HG03565 (cell line): ENCODE data around the gene SPINT3.
"Not testable (repeated sequence)": the region's sequence is repeated elsewhere in the genome, so short reads cannot be mapped to it uniquely, and the experiment has no call there.

Source experiments
- ATAC-seq: cut with Tn5 transposase; IDR thresholded peaks from one replicate; pipeline ENCODE4 v1.9.1; 2021; ENCODE audit warnings: mild to moderate bottlenecking, moderate library complexity; ENCODE audit not compliant: unreplicated experiment

SPINT3 gene

DNA sequence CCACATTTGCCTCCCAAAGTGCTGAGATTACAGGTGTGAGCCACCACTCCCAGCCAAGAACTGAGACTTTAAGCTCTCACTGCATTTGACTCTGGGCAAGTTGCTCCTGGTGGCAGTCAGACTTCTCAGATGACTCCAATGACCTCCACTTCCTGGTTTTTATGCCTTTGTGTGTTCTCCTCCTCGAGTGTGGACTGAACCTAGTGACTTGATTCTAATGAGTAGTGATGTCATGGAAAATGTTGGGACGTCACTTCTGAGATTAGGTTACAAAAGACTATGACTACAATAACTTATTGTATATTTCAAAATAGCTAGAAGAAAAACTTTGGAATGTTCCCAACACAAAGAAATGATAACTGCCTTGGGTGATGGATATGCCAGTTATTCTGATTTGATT, 12.0 kb downstream of the SPINT3 start:
- ATAC-seq = no peak

DNA sequence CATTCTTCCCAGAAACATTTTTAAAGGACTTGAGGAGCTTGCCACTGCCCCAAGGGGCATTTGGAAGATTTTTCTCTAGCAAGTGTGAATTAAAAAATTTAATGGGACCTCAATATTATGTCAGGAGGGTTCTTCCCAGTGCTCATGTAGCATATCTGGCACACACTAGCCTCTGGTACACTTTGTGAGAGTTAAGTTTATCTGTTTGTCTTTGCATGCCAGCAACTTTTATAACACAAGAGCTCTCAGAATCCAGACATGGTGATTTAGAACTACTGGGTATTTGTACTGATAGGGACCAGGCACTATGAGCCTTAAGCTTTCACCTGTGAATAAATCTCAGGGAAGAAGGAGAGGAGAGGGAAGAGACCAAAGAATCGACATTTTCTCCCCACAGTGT, 12.9 kb downstream of the SPINT3 start:
- no peak for ATAC-seq

DNA sequence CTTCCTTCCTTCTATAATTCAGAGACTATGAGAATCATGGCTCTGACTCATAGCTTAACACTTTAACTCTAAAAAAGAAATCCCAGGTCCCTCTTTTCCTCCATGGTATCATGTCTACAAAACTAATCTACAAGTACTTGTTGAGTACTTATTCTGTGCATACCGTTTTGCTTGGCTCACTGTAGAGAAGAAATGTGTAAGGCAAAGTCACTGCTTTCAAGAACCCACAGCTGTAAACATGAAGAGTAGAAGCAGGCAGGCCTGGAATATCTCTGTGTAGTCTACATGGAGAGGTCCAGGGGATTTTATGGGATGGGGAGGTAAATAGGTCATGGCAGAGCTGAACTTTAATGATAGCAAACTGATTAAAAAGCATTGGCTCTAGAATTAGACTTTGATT, 13.8 kb downstream of the SPINT3 start:
- ATAC-seq = no peak

DNA sequence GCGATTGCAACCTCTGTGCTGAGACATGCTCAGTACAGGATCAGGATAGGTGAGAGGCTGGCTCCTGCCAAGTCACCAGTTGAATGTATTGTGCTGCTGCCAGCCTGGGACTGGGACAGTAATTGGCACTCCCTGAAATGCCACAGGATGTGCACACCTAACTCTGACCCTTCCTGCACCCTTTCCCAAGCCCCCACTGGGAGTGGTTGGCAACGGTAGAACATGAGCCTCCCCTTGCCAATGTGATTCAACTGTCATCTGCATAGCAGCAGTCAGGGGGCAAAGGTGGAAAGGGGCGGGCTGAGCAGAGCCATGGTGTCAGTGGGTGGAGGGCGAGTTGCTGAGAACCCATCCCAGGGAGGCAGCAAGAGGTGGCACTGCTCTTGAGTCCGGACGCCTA, 15.4 kb downstream of the SPINT3 start:
- no peak for ATAC-seq

DNA sequence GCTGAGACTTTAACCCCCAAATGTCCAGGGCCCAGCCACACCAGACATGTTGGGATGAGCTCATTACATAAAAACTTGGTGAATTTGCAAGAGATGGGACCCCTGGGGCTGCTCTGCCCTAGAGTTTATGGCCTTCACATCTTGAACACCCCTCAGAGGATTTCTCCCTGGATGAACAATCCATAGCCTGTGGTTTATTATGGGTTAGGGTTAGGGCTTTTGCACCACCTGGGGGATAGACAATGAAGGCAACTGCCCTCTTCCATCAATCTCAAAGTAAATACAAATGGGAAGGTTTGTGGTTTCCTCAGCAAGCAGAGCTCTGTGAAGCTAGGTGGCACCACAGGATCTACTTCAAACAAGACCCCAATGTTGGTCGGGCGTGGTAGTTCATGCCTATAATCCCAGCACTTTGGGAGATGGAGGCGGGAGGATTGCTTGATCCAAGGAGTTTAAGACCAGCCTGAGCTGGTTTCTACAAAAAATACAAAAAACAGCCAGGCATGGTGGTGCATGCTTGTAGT, 17.4 kb downstream of the SPINT3 start:
- ATAC-seq = no peak

DNA sequence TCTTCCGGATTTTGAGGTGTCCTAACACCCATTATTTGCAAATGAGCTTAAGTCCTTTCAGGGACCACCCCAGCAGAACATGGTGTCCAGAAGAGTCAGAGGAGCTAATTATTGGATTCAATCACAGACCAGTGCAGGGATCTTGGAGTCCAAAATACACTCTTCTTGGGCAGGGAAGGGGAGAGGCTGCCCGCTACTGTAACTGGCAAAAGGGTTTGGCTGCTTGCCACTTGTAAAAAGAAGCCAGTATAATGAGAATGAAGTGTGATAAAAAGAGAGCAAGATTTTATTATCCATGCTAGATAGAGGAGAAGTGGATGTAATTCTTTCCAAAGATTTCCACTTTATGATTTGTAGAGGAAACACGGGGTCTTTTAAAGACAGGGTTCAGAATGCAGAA, 19.3 kb downstream of the SPINT3 start:
- ATAC-seq = no peak

DNA sequence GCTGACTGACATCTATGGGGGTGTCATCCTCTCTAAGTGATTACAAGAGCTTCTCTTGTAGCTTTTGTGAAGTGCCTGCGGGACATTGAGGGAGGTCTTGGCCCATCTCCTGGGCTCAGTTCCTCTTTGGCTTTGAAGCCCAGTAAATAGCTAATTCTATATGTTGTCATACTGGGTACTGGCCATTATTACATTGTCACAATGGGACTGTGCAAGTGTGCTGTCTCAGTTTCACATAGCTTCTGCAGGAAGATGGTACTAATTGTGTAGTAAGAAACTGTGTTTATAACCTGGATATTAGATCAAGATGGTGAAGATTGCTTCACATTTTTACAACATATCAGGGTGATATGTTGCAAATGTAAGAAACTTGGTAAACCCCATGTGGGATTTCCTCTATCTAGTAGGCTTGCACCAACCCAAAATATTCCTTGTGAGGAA, 19.9 kb downstream of the SPINT3 start:
- no peak for ATAC-seq

DNA sequence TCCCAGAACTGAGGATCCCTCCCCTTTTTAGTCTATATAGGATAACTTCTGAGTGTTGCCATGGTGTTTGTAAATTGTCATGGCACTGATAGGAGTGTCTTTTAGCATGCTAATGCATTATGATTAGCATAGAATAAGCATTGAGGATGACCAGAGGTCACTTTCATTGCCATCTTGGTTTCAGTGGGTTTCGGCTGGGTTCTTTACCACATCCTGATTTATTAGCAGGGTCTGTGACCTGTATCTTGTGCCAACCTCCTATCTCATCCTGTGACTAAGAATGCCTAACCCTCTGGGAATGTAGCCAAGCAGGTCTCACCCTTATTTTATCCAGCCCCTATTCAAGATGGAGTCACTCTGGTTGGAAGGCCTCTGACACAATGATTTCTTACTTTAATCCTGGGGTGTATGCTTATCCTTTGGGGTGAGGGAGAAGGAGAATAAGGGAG, 26.3 kb downstream of the SPINT3 start:
- ATAC-seq = no peak

DNA sequence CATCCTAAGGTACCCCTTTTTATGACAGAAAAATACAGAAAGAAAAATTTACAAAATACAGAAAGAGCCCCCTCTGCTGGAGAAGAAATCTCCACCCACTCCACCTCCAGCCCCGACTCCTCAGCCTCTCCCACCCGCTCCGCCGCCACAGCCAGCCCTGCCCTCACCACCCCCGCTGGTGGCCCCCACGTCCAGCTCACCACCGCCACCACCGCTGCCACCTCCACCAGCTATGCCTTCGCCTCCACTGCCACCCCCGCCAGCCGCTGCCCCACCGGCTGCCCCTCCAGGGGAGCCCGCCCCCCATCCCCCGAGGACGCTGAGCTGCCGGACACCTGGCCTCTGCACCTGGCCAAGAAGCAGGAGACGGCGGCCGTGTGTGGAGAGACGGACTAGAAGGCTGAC, 28.2 kb downstream of the SPINT3 start:
- ATAC-seq = no peak

DNA sequence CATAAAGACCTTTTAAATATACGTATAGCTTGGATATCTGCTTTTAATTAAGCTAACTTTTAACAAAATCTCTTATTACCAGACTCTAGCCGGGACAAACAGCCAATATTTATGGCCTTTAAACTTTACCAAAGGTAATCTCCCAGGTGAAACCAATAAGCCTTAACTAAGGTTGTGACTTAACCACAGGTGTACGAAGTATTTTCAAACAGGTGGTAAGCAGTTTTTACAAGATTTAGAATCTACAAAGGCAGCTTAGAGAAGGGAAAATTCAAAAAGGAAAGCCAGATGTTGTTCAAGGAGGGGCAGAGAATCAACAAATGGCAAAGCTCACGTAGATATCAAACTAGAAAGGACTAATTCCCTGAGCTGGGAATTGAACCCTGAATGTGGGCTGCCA, 30.0 kb downstream of the SPINT3 start:
- no peak for ATAC-seq

DNA sequence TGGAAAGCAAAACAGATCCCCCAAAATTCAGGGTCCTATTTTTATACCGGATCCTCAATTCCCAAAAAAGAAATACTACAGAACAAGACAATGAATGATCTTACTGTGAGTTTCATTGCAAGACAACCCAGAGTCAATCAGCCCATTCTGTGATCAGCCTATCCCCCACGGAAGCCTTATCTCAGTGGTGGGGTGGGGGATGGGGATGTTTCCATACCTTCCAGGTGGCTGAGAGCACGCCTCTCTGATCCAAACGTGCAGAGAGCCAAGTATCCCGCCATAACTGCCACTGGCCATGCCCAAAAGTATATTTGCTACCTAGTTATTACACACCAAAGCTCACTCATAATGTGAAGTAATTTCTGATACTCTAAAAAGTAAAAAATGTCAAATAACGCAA, 30.7 kb downstream of the SPINT3 start:
- no peak for ATAC-seq

DNA sequence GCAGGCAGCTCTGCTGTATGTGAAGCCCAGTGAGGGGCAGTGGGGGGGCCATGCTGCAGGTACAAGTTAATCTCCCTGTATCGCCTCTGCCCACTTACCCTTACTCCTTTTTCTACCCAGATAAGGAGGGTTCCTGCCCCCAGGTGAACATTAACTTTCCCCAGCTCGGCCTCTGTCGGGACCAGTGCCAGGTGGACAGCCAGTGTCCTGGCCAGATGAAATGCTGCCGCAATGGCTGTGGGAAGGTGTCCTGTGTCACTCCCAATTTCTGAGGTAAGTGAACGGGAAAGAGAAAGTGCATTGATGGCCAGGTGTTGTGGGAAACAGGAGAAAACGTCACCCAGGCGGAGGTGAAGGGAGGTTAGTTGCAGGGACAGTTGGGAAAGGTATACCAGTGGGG, 35.6 kb downstream of the SPINT3 start:
- ATAC-seq = no peak

DNA sequence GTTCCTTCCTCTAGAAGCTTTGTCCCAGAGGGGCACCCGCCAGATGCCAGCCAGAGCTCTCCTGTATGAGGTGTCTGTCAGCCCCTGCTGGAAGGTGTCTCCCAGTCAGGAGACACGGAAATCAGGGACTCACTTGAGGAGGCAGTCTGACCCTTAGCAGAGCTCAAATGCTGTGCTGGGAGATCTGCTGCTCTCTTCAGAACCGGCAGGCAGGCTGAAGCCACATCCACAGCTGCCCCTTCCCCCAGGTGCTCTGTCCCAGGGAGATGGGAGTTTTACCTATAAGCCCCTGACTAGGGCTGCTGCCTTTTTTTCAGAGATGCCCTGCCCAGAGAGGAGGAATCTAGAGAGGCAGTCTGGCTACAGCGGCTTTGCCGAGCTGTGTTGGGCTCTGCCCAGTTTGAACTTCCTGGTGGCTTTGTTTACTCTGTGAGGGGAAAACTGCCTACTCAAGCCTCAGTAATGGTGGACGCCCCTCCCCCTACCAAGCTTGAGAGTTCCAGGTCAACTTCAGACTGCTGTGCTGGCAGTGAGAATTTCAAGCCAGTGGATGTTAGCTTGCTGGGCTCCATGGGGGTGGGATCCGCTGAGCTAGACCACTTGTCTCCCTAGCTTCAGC, 37.8 kb downstream of the SPINT3 start:
- ATAC-seq = not testable (repeated sequence)

DNA sequence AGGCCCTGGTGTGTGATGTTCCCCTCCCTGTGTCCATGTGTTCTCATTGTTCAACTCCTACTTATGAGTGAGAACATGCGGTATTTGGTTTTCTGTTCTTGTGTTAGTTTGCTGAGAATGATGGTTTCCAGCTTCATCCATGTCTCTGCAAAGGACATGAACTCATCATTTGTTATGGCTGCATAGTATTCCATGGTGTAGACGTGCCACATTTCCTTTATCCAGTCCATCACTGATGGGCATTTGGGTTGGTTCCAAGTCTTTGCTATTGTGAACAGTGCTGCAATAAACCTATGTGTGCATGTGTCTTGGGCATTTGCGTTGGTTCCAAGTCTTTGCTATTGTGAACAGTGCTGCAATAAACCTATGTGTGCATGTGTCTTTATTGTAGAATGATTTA, 43.1 kb downstream of the SPINT3 start:
- not testable (repeated sequence) for ATAC-seq

DNA sequence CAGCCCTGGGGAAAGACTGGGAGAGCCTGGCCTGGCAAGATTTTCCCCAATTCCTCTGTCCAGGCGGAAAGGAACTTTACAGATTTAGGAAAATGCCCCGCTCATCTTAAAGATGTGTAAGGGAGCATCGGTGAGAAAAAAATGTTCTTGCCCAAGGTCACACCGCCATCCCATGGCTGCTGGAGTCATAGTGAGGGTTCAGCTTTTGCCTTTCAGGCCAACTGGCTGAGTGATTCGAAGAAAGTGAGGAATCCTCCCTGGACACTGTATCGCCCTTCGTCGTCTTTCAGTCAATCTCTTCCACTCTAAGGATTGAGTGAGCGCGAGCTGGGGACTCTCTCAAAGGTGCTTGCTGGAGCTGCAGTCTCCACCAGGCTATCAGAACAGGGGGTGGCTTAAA, 44.5 kb downstream of the SPINT3 start:
- ATAC-seq = no peak

DNA sequence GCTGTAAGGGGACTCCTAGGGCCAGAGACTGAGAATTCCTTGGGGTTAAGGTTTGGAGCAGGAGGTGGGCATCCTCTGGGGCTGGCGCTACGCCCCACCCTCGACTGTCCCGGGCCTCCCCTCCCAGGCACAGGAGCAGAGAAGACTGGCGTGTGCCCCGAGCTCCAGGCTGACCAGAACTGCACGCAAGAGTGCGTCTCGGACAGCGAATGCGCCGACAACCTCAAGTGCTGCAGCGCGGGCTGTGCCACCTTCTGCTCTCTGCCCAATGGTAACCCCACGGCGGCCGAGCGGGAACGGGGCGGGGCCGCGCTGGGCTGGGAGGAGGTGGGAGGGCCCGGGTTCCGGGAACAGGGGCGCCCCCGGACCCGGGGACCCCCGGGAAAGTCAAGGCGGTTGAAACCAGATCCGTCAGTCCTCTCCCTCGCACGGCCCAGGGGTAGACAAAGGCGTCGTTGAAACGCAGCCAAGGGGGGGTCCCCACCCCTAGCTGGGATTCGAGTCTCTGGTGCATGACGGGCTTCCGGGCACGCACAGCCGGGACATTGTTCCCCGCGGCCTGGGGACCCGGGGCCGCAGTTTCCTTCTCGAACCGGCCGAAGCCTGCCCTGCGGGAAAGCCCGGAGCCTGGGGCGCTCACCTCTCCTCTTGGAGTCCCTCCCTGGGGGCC, 45.0 kb downstream of the SPINT3 start:
- ATAC-seq = no peak

DNA sequence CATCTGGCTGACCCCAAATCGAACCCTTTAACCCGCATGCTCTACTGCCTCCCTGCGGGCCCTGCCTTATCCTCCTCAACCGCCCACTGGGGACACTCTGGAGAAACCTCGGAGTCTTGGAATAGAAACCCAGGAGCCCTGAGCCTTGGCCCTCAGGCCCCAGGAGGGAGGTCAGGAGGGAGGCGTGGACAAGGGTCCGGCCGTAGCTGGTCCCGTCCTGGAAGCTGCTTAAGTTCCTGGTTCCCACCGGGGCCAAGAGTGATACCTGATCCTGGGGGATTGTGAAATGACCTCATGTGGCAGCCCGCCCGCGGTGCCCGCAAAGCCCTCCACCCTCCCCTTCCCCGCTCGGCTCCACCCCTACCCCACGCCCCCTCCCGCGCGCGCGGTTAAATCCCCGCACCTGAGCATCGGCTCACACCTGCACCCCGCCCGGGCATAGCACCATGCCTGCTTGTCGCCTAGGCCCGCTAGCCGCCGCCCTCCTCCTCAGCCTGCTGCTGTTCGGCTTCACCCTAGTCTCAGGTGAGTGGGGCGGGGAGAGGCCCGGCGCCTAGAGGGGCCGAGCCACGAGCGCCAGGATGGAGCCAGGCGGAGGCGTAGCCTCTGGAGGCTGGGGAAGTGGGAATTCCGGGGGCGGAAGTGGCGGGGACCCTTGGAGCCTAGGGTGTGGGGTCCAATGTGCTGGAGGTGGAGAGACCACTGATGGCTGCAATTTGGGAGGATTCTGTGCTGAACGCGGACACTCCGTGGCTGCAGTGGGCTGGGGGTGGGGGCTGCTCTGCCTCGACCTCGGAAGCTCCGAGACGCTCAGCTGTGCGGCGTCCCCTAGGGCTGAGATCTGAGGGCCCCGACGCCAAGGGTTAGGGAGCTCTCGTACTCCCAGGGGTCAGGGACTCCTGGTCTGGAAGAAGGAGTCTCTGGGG, 45.8 kb downstream of the SPINT3 start, which contains the start of gene WFDC2:
WFDC2 (plus strand) TSS at position 418 of the 926 bp plus-strand sequence; CDS start at position 447, 29 bp downstream.
- no peak for ATAC-seq

DNA sequence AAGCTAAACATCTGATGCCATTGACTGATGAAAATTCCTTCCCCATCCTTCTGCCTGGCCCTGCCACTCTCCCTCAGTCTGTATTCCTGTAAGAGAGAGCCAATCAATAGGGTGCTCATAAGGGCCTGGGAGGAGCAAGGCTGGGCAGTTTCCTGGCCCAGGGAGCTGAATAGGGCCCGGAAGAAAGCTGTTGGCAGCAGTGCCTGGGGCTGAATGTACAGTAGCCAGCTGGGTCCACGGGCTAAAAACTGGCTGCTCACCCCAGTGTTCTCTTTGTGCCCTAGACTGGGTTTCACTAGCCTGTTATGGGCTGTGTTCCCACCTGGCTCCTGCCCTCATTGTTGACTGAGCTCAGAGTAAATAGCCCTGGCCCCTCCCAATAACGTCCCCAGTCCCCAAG, 47.6 kb downstream of the SPINT3 start:
- no peak for ATAC-seq

DNA sequence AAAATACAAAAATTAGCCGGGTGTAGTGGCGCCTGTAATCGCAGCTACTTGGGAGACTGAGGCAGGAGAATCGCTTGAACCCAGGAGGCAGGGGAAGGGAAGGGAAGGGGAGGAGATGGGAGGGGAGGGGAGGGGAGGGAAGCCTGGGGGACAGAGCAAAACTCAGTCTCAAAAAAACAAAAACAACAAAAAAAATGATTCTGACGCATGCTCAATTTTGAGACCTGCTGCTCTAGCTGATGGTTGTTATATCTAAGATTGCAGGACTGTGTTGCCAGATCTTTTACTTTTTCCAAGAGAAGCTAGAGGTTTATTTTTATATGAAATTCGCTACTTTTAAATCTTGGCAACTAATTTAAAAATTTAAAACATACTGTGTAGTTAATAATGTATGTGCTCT, 48.2 kb downstream of the SPINT3 start:
- no peak for ATAC-seq

DNA sequence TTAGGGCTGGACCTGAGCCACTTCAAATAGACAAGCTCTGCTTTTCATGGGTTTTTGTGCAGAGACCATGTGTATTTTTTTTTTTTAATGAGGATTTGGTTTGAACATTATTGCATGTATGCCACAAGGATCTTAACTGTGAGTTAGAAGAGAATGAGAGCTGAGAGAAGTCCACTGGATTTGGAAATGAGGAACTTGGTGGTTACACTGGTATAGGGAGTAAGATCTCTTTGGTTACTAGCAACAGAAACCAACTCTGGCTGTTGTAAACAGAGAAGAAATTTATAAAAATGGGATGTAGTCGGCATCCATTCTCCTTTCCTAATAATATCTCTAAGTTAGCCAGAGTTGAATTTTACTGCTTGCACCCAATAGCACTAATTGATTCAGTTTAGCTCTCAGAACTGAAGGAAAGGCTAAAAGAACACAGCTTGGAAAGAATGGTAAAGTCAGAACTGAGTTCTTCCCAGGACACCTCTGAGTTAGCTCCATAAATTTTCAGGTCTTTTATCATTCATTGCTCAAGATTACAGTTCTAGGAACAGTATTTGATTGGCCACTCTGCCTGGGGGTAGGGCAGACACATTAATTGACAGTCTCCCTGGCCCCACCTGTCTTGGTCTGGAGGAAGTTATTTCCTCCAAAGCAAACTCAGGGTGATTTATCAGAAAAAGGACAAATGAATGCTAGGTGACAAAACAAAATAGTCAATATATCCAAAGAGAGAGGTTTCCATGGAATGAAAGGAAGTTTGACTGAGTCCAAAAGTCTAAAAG, 49.7 kb downstream of the SPINT3 start:
- no peak for ATAC-seq

DNA sequence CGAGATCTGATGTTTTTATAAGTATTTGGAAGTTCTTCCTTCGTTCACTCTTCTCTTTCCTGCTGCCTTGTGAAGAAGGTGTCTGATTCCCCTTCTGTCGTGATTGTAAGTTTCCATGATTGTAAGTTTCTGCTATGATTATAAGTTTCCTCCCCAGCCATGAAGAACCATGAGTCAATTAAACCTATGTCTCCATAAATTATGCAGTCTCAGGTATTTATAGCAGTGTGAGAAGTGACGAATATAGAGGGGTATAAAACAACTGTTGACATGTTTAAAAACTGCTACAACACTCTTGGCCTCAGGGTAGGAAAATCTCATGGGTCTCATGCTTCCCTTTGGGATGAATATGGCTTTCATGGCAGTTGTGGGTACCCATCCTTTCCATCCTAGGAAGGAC, 51.7 kb downstream of the SPINT3 start:
- ATAC-seq = no peak
